Type B pancreatic cell (in vitro differentiated cells): Measurements from ENCODE around the gene DPY30. TPM values are rescaled to one million over a fixed set of nuclear protein-coding genes. Genes with fewer than 3 reads are reported as not detected.
"Not testable (repeated sequence)": the region's sequence is repeated elsewhere in the genome, so short reads cannot be mapped to it uniquely, and the experiment has no call there.

ENCODE experiments used
- DNase-seq: peaks from one replicate; pipeline ENCODE4 v3.0.0; 2021; ENCODE audit warnings: mixed read lengths; ENCODE audit not compliant: unreplicated experiment; ENCODE audit errors: extremely low spot score
- H3K27ac Mint-ChIP-seq: 2 replicates; pipeline ENCODE4 v1.8.0; 2021; ENCODE audit warnings: mild to moderate bottlenecking, mixed read lengths
- H3K27me3 Mint-ChIP-seq: 2 replicates; pipeline ENCODE4 v1.8.0; 2021; ENCODE audit warnings: mixed read lengths
- H3K36me3 Mint-ChIP-seq: 2 replicates; pipeline ENCODE4 v1.8.0; 2021; ENCODE audit warnings: mixed read lengths
- H3K4me1 Mint-ChIP-seq: one replicate; pipeline ENCODE4 v1.8.0; 2021; ENCODE audit warnings: mixed read lengths; ENCODE audit not compliant: unreplicated experiment
- H3K4me3 Mint-ChIP-seq: 2 replicates; pipeline ENCODE4 v1.8.0; 2021; ENCODE audit warnings: mild to moderate bottlenecking, mixed read lengths
- H3K9me3 Mint-ChIP-seq: 2 replicates; pipeline ENCODE4 v1.8.0; 2021; ENCODE audit warnings: mixed read lengths
- total RNA-seq: library from RNA; stranded (reverse); gene quantifications from 2 replicates; pipeline ENCODE4 v1.2.1, GENCODE V29; 2021; ENCODE audit warnings: low replicate concordance
- TF ChIP-seq, protein P1 (sequence below): fragments of 200-600 bp; sonication (generic); conservative IDR thresholded peaks from 2 replicates; pipeline ENCODE4 v1.5.0; 2021; ENCODE audit warnings: antibody characterized with exemption, mild to moderate bottlenecking

DPY30 gene
- total RNA-seq, 1 donor from 2014 or later = 84.5 TPM

DNA sequence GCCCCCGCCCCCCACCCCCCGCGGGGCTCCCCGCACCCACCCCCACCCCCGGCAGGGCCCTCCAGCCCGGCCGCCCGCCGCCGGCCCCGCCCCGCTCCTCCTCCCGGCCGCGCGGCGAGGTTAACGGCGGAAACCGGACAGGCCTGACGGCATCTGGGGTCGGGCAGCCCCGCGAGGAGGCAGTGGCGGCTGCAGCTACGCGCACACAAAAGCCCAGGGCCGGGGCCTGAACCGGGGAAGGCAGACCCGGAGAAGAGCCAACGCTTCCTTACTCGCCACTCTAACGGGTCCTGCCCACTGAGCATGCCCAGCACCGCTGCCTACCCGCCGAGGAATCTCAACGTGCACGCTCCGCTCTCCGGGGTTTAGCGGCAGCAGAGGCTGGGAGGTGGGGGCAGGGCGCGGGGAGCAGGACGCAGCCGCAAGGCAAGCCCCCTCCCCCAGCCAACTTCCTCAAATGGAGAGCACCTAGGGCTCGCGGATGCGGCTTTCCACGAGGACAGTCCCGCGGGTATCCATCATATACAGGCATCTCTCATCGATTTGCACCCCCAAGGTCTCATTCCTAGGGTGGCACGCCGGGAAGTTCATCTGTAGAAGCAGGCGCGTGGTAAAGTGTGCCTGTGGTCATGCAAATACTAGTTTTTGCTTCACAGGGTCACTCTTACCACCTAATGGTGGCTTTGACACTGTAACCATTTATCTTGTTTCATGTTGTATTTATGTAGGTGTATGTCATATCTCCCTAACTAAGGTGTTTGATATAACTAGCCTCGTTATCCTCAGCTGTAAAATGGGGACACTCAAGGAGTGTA, 28.7 kb downstream of the DPY30 start, which contains the start of gene MEMO1:
MEMO1 (minus strand) TSS at position 339 of the 815 bp plus-strand sequence. CDS start 761 bp downstream, outside the sequence.
- H3K27ac Mint-ChIP-seq = peak within 1 kb of the TSS; percentile 96
- TF ChIP-seq, protein P1, sequence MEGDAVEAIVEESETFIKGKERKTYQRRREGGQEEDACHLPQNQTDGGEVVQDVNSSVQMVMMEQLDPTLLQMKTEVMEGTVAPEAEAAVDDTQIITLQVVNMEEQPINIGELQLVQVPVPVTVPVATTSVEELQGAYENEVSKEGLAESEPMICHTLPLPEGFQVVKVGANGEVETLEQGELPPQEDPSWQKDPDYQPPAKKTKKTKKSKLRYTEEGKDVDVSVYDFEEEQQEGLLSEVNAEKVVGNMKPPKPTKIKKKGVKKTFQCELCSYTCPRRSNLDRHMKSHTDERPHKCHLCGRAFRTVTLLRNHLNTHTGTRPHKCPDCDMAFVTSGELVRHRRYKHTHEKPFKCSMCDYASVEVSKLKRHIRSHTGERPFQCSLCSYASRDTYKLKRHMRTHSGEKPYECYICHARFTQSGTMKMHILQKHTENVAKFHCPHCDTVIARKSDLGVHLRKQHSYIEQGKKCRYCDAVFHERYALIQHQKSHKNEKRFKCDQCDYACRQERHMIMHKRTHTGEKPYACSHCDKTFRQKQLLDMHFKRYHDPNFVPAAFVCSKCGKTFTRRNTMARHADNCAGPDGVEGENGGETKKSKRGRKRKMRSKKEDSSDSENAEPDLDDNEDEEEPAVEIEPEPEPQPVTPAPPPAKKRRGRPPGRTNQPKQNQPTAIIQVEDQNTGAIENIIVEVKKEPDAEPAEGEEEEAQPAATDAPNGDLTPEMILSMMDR = no peak
- peak; percentile 92 for DNase-seq
- H3K27me3 Mint-ChIP-seq = no peaks in the 10 kb centered on the region
- peaks cover 11% of the 10 kb centered on the region for H3K36me3 Mint-ChIP-seq
- H3K4me1 Mint-ChIP-seq = peaks cover 25% of the 10 kb centered on the region
- peak within 1 kb of the TSS; percentile 95 for H3K4me3 Mint-ChIP-seq
- H3K9me3 Mint-ChIP-seq = peaks cover 3% of the 10 kb centered on the region

DNA sequence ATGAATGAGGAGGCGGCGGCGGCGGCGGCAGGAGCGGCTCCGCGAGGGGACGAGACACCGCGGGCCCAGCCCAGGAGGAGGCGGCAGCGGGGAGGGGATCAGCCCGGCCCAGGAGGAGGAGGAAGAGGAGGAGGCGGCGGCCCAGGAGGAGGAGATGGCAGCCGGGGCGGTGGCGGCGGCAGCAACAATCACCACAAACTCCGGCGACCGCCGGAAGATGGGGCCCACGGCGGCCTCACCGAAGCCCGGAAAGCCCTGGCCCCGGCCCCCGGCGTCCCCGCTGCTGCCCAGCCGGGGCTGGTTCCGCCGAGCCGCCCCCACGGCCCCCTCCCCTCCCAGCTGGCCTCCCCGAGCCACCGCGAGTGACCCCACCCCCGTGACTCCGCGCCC, 29.3 kb downstream of the DPY30 start:
- not testable (repeated sequence) for H3K9me3 Mint-ChIP-seq, H3K27me3 Mint-ChIP-seq, H3K27ac Mint-ChIP-seq
- peak; percentile 80 for DNase-seq
- Mint-ChIP-seq H3K36me3 (peaks cover 16% of the 10 kb centered on the region), H3K4me1 (peaks cover 31% of the 10 kb centered on the region), H3K4me3 (peak overlapping the region; percentile 39)

DNA sequence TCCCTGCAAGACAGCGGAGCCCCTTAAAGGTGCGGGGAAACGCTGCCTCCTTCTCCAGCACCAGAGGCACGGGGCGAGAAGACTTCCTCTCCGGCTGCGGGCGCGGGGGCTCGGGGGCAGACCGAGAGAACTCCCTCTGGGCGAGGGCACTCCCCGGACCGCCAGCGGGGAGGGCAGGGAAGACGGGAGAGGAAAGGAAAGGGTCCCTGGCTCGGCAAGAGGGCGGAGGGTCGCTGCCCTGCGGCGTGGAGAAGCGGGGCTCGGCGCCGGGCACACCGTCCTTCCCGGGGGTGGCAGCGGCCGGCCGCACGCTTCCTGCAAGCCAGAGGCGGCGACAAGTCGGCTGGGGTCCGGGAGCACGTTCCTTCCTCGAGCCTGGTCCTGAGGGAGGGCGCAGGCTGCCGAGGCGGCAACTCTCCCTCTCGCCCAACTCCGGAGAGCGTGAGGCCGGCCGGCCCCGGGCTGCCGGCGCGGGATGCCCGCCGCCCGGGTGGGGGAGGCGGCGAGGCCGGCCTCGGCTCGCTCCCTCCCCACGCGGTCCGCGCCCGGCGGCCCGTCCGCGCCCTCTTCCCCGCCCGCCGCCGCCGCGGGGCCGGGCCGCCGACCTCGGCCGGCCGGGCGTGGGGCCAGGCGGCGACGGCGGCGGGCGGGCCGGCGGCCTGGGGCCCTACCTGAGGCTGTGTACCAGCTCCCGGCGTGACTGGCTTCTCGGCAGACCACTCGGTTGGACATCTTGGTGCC, 29.9 kb downstream of the DPY30 start:
- peaks cover 16% of the 10 kb centered on the region for H3K36me3 Mint-ChIP-seq
- DNase-seq = peak; percentile 75
- TF ChIP-seq, protein P1 = no peak

DNA sequence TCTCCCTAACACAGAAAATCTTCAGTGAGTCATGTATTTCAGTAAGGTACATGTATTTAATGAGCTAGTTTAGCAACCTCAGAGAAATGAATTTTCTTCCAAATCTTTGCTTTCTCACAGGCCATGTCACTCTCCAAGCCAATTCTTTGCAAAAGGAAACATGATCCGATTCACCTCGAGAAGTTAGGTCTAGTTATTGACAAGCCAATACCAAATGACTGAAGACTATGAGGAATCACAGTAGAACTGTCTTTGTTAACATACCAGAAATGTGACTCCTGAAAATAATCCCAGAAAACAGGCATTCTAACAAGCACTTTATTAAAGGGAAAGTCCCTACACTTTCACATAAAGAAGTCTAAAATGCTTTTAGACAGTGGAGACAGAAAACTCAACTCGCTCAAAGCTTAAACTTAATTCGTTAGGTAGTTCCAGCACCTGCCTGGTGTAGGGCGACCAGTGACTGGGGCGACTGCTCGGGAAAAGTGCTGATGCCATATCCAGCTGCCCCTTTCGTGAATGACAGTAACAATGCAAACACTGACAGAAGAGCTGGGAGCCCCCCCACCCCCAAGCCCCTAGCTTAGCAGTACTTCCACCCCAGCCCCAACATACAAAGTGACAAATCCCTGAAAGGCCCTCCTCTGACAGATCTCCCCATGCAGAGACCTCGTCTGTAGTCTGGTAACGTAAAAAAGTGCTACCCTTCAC, 30.6 kb downstream of the DPY30 start:
- peaks cover 7% of the 10 kb centered on the region for H3K9me3 Mint-ChIP-seq
- peaks cover 36% of the 10 kb centered on the region for H3K4me1 Mint-ChIP-seq
- peaks cover 16% of the 10 kb centered on the region for H3K36me3 Mint-ChIP-seq
- H3K27me3 Mint-ChIP-seq = no peaks in the 10 kb centered on the region
- peak overlapping the region; percentile 88 for H3K4me3 Mint-ChIP-seq
- DNase-seq = no peak
- peak overlapping the region; percentile 79 for H3K27ac Mint-ChIP-seq
- TF ChIP-seq, protein P1 = no peak

More for the DNA sequence above, 29.9 kb downstream of the DPY30 start:
- Mint-ChIP-seq H3K4me3 (peak overlapping the region; percentile 88), H3K27ac (peak overlapping the region; percentile 79), H3K27me3 (no peaks in the 10 kb centered on the region), H3K9me3 (peaks cover 7% of the 10 kb centered on the region), H3K4me1 (peaks cover 35% of the 10 kb centered on the region)

DNA sequence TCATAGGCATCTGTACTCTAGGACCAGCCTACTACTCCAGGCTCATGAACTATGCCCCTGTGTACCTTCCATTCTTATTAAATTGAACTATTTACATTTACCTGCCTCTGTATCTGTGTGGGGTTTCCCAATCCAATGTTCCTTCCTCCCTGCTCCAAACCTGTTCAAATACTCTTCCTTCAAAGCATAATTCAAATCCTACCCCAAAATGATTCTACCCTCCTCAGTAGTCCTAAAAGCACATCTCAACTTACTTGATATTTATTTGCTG, 32.5 kb downstream of the DPY30 start:
- Mint-ChIP-seq H3K27me3 (no peaks in the 10 kb centered on the region), H3K36me3 (peaks cover 12% of the 10 kb centered on the region), H3K9me3 (peaks cover 7% of the 10 kb centered on the region), H3K4me1 (peaks cover 36% of the 10 kb centered on the region), H3K27ac (peak overlapping the region; percentile 32), H3K4me3 (peak overlapping the region; percentile 50)
- TF ChIP-seq, protein P1 = no peak
- DNase-seq = no peak
